GM19238 (cell line): ENCODE data around the gene DRC7.
A peak's percentile ranks its signal among the peaks of the same experiment; 100 is the strongest.
"Not testable (repeated sequence)": the region's sequence is repeated elsewhere in the genome, so short reads cannot be mapped to it uniquely, and the experiment has no call there.

Experiments
- DNase-seq: peaks from one replicate; pipeline ENCODE4 v3.0.0; 2011; ENCODE audit warnings: low spot score; ENCODE audit not compliant: insufficient read length

The DRC7 gene

DNA sequence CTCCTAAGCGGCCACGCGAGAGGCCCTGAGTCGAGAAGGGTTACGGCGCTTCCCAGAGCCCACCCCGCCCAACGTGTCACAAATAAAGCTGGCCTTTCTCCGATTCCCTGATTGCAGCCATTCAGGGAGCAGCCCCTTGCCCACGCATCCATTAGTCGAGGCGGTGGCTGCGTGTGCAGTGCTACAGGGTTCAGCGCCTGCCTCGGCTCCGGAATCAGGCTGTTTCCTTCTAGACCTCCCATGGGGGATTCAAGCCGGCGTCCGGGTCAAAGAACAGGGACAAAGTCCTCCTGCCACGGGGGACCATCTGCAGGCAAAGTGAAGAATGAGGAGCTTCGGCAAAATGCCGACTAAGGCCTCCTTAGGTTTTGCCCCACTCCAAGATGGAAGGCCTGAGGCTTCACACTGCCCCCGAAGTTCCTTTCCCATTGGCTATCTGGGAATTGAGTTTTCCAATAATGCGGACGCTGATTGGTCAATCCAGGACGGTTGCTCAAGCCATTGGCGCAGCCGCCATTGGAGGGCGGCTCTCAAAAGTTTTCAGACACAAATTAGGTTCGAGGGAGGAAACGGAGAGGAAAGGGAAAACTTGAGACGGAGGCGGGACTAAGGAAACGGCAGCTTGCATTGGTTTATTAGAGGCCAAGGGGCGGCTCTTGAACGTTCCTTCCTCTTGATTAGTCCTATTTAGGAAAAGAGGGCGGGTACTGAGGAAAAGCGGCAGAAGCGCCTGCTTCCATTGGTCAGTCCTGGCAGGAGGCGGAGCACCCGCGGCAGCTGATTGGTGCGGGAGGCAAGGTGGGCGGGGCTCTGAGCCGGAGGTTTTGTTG is 40.5 kb downstream of the DRC7 start:
- peak; percentile 97 for DNase-seq

DNA sequence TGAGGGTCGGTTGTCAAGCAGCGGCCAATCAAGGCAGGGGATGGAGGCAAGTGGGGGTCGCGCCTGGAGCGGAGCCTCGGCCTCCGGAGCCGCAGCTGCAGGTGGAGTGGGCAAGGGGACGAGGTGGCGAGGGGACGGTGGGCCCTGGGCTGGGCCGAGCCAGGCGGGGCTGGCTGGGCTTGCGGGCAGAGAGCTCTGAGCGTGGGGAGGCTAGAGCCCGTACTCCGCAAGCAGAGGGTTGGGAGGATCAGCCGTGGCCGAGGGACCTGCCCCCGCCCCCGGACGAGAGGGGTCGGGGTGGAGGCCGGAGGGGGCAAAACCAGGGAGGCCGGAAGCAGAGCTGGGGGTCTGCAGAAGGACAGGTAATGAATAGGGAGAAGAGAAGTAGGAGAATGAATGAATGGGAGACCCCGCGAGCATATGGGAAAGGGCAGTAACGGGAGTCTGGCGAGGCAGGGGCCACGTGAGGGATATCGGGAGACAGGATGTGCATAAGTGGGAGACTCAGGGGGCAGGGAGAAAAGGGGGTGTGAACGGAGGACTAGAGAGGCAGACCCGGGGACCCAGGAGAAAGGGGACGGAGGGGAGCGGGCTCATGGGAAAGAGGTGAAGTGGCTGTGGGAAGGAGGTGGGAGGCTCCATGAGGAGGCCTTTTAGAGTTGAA is 41.3 kb downstream of the DRC7 start, which contains the start of gene KATNB1:
KATNB1 (plus strand) TSS at position 16 of the 664 bp plus-strand sequence. CDS start 1,474 bp downstream, outside the sequence.
- no peak for DNase-seq

DNA sequence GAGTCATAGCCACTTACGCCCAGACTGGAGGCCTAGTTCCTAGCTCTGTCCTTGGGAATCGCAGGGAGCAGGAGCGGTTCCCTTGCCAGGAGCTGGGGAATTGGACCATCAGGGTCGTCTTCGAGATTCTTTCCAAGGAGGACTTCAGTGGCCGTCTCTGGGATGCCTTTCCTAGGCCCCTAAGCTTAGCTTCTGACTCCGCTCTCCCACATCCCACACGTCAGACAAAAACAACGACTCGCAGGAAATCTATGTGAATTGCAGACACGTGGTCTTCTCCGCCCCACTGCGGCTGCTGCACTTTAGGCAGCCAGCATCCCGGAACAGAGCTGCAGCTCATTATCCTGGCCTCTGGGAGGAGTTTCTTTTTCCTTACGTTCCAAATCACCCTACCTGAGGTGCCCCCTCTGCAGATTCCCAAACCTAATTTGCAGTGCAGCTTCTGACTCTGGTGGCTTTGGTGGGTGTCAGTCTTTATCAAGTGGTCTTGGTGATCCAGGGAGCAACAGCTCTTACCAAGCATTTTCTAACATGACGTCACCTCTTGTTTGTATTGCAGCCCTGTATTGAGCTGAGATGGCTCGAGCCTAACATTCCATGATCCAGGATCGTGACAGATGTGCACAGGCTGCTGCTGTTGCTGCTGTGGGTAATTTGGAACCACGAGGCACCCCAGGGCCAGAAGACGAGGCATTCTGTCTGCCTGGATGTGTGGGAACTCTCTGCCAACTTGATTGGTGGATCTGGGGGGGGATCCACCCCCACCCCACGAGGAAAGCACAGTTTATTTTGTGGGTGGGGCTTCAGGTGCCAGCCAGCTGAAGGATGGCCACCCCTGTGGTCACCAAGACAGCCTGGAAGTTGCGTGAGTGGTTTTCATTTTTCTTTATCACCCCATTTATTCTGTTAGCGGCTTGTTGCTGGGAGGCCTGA is 42.1 kb downstream of the DRC7 start:
- no peak for DNase-seq

DNA sequence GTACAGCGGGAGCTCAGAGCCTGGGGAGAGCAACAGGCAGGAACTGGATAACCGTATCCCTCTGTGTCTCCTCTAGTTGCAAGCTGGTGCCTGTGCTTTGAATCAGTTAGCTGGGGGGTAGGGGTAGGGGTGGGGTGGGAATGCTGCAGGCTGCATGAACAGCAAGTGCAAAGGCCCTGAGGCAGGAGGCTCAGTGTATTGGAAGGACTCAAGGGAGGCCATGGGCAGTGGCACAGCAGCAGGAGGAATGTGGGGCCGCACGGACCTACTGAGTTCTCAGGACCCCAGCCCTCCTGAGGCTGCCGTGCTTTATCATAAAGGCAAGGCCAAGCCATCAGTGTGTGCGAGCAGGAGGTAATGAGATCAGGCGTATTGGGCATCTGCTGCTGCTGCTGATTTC is 44.2 kb downstream of the DRC7 start:
- DNase-seq: no peak

DNA sequence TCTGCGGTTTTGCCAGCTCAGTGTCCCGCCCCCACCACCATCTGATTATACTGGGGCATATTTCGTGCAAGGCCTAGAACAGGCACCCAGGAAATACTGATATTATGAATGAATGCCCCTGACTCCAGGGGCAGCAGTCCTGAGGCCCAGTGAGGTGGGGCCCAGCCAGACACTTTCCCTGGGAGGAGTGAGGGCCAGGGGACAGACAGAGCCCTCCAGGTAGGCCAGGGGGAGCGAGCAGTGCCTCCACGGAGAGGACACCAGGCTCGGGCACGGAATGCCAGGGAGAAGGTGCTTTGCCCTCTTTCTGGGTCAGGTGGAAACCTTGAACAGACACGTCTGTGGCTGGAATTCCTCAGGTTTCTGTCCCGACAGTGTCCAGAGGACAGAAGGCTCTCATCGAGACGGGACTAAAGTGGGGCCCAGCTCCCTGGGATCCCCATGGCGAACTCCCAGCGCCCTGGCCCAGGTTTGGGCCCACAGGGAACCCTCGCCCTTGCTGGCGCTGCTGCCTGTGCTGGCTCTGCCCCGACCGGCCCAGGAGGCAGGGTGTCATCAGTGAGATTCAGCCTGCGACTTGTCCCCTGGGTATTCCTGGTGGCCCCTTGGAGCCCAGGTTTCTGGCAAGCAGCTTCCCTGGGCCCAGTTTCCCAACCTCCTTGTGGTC is 45.3 kb downstream of the DRC7 start:
- no peak for DNase-seq

DNA sequence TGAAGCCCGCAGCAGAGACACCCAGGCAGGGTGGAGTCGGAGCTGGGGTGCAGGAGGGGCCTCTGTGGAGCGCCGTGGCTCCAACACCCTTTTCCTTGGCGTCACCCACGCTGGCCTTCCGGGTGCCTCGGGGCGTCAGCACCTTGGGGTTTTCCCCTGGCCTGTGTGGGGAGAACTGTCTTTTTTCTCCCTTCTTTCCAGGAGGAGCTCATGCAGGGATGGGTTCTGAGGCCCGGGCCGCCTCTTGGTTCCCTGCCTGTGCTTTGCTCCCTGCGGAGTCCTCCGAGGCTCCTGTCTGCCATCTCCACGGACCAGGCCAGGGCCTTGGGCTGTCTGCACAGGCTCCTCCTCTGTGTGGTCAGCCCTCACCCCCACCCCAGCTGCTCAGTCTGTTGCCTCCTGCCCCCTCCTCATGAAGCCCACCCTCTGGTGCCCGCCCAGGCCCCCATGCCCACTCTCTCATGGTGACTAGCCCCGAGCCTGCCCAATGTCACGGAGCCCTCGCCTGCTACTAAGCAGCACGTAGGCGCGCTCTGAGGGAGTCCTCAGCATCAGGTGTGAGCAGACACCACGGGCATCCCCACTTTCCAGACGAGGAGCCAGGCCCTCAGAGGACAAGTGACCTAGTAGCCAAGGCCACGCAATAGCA is 45.9 kb downstream of the DRC7 start:
- DNase-seq: no peak

DNA sequence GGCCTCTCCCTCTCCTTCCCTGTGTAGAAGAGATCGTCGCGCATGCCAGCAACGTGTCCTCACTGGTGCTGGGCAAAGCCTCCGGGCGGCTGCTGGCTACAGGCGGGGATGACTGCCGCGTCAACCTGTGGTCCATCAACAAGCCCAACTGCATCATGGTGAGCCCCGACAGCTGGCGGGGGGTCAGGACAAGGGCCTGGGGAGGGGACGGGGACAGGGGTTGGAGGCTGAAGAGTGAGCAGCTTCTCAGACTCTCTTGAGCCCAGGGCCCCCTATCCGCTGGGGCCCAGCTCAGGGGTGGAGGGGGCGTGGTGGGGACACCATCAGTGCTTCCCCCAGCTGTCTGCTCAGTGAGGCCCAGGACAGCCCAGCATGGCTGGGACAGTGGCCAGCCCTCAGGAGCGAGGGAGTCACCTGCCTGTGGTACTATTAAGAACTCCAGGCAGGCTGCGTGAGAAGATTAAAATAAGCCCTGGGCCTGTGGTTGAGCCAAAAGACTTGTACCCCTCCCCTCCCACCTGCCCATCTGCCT is 47.1 kb downstream of the DRC7 start:
- DNase-seq: no peak

DNA sequence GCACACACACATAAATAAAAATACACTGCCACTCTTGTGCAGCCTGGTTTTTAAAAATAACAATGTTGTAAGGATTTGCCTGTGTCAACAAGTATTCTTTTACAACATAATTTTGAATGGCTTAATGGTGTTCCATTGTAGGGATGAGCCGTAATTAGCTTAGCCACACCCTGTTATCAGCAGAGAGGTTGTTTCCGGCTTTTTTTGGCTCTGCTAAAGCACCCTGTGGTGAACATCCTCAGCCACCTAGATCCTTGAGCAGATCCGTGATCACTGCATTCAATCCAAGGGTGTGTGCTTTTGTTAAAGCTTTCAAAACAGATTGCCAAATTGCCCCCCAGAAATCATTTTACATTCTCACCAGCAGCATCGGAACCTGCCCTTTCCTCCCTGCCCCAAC is 47.9 kb downstream of the DRC7 start:
- no peak for DNase-seq

DNA sequence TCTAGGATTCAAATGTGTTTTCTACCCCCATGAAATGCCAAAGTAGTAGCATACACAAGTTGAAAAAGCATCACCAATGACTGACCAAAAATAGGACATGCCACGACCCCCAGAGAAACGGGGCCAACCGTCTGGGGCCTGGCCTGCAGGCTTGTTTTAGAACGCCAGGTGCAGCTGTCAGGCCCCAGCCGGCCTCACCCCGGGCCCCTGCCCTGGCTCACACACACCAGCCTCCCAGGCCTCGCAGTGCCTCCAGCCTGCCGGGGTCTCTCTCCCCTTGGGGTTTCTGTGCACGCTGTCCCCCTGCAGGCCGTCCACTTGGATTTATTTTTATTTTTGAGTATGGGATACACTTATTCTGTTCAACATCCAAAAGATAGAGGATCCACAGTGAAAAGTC is 48.9 kb downstream of the DRC7 start:
- no peak for DNase-seq

DNA sequence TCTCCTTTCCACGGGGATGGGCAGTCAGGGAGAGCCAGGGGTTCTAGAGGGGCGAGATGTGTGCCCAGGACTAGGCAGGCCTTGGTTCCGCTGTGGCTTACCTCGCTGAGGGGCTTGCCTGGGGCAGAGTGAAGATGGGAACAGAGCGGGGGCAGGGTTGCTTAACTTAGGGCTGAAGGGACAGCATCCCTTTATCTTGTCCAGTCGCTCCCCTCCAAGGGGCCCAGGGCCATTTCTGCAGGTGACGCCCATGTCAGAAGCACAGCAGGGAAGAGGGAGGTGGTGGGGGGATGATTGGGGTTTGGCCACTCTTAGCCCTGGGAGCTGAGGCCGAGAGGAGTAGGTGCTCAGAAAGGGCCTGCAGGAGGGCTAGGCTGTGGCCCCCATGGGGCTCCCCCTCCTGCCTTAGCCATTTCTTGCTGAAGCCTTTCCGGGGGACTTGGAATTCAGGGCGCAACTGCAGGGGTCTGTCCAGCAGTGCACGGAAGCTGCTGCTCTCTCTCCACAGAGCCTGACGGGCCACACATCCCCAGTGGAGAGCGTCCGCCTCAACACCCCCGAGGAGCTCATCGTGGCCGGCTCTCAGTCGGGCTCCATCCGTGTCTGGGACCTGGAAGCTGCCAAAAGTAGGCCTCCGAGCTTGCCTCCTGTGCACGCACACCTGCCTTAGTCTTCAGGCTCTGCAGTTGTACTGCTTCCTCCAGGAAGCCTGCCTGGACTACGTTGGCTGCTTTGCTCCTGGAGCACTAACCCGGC is 49.5 kb downstream of the DRC7 start:
- DNase-seq: no peak

DNA sequence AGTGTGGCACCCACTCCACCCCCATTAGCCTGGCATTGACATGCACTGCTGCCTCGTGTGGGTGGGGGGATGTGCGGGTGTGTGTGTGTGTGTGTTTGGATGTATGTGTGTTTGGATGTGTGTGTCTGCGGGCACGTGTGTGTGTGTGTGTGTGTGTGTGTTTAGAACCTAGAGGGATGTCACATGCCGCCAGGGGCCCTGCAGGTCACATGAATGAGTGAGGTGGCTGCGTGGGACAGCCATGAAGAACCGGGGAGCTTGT is 50.0 kb downstream of the DRC7 start:
- DNase-seq: no peak

DNA sequence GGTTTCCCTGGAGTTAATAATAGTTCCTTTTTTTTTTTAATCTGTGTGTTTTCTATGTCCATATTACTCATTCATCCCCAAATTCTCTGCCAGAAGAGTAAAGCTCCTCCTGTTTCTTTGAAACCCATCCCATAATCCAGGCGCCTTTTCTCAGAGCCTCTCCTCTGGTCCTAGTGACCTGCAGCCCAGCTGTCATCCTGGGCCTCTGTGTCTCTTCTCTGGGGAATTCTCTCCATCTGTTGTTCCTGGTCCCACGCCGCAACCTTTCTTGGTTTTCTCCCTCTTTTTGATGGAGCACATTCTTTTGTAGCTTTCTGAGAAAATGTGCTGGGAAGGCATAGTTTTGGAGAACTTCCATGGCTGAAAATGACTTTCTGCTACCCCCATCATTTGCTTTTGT is 51.2 kb downstream of the DRC7 start:
- no peak for DNase-seq

DNA sequence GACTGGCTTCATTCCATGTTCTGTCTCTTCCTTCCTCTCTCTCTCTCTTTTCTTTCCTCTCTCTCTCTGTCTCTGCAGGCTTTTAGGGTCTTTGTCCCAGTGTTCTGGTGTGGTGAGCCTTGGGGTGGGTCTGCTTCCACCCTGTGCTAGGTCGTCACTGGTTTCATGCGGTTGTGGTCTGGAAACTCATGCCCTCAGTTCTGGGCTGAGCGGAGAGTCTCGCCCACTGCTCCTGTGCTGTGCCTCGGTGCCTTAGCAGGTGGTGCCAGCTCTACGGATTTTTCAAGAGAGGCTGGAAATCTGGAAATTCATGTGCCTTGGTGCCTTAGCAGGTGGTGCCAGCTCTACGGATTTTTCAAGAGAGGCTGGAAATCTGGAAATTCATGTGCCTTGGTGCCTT is 51.7 kb downstream of the DRC7 start:
- DNase-seq: not testable (repeated sequence)

DNA sequence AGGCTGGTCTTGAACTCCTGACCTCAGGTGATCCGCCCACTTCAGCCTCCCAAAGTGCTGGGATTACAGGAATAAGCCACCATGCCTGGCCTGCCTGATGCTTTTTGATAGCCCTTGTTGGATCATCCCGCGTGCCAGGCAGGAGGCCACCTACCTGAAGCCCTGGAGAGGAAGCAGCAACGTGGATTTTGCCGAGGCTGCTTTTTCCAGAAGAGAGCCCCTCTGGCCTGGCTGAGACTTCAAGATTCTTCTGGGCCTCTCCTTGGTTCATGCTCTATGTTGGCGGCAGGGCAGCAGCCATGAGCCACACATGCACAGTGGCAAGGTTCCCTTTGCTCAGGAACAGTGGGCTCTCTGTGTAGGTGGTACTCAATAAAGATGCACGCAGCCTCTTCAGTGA is 52.5 kb downstream of the DRC7 start:
- no peak for DNase-seq

DNA sequence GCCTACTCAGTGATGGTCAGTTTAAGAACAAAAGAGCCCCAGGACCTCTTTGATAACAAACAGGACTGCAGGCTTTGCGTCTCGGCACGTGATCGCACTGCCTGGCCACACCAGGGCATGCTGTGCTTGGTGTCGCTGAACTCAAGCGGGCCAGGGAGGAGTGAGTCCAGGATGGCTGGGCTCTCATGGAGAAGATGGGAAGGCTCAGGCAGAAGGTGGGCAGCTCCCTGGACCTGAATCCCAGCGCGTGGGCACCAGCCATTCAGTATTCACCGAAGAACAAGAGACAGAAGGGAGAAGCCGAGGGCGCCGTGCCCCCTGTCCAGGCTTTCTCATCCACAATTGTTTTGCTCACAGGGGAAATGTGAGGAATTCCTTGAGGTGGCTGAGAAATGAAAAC is 52.9 kb downstream of the DRC7 start:
- DNase-seq: no peak

DNA sequence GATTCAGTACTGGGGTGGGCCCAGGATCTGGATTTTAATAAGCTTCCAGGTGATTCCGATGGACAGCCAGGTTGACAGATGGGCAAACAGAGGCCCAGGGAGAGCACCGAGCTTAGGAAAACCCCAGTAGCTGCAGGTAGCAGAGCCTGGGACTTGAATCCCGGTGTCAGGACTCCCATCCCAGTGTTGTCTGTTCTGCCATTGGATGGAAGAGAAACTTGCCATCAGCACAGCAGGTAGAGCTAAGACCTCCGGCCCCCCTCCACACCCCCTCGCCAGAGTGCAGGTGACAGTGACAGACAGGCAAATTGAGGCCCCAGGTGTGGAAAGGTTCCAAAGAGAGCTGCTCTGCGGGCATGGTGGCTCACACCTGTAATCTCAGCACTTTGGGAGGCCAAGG is 53.4 kb downstream of the DRC7 start:
- DNase-seq: no peak

DNA sequence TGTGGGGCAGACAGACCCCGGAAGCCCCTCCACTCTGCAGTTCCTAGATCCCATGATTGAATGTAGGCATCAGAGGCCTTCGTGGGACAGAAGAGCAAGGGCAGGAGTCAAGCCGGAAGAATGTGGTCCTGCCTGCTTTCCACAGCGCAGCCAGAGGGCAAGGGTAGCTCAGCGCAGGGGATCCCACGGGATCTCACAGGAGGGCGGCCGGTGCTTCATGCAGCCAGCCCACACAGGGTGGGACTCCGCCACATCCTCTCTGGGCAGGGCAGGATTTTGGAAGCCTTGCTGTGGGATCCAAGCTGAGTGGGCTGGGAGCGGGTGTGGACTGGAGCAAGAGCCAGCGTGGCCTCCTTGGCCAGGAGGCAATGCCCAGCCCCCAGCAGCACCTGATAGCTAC is 54.0 kb downstream of the DRC7 start:
- DNase-seq: no peak

DNA sequence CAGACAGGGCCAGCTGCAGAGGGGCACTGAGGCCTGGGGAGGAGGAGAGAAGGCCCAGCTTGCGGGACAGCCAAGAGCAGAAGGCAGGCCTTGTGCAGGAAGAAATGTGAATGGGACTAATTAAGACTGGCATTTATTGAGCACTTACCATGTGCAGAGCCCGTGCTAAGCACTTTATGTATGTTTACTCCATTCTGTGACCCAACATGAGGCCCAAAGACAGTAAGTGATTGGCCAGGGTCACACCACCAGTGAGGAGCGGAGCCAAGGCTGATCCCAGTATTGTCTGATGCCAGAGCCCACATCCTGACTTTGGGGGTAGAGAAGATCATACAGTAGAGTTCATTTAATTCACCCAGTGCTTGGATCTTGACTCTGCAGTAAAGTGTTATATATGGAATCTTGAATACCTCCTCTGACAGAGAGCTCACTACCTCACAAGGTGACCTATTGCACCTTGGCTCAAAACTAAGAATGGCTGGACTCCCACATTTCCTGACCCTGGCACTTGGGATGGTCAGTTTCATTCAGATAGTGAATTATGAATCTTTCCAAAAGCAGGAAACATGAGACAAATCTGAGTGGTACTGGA is 54.6 kb downstream of the DRC7 start:
- no peak for DNase-seq

DNA sequence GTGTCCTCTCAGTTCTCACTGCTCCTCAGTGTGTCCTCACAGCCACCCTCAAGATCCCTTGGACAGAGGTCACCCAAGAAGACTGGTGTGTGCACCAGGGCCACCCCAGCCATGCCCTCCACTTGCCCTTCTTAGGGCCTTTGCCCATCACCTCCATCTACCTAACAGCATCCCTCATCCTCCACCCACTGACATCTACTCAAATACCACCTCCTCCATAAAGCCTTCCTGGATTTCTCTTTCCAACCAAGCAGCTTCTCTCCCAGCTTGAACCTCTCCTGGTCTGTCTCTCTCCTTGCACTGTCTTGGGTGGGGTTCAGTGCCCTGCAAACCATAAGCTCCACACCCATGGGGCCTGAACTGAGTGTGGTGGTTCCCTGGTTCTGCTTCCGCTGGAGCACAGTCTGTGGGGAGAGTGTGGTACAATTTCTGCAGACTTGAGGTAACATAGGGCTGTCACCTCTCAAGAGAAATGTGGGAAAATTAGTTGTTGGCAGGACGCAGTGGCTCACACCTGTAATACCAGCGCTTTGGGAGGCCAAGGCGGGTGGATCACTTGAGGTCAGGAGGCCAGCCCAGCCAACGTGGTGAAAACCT is 55.3 kb downstream of the DRC7 start:
- DNase-seq: no peak
